Fibroblast of lung (primary cell): ENCODE measurements around the gene TSSC4. TPM values are rescaled to one million over a fixed set of nuclear protein-coding genes. Genes with fewer than 3 reads are reported as not detected.

Experiments
- DNase-seq, 2 donors: peaks; one replicate each; pipeline versions ENCODE4 v3.0.0 to v3.0.0-alpha.2; 2010; ENCODE audit warnings: low read depth in 2 of 2
- H2AFZ ChIP-seq: 2 replicates; pipeline ENCODE4 v1.5.1; 2012; ENCODE audit warnings: low read length, control low read depth, inconsistent platforms
- H3K27ac ChIP-seq: 2 replicates; pipeline ENCODE4 v1.5.1; 2011; ENCODE audit warnings: low read length, control low read depth; ENCODE audit not compliant: insufficient read depth
- H3K27me3 ChIP-seq: 2 replicates; pipeline ENCODE4 v1.5.1; 2011; ENCODE audit warnings: mild to moderate bottlenecking, low read length; ENCODE audit not compliant: control insufficient read depth, insufficient read depth
- H3K36me3 ChIP-seq: 2 replicates; pipeline ENCODE4 v1.5.1; 2011; ENCODE audit warnings: low read length; ENCODE audit not compliant: control insufficient read depth, insufficient read depth
- H3K4me1 ChIP-seq: 2 replicates; pipeline ENCODE4 v1.5.1; 2011; ENCODE audit warnings: low read length; ENCODE audit not compliant: control insufficient read depth, insufficient read depth; ENCODE audit errors: extremely low read depth
- H3K4me2 ChIP-seq: 2 replicates; pipeline ENCODE4 v1.5.1; 2011; ENCODE audit warnings: low read length, control low read depth; ENCODE audit not compliant: insufficient read depth; ENCODE audit errors: extremely low read depth
- H3K4me3 ChIP-seq, 4 experiments: fragments of 200-600 bp in 1 of 4; sonication (generic) in 1 of 4; replicated peaks in 1 of 4; 2 replicates each; pipeline ENCODE4 v1.5.1; 2011 to 2016; ENCODE audit warnings: low read length in 4 of 4, low read depth in 3 of 4, mild to moderate bottlenecking in 3 of 4, control low read depth in 2 of 4, inconsistent platforms in 1 of 4, mixed read lengths in 1 of 4; ENCODE audit not compliant: insufficient read depth in 1 of 4; ENCODE audit errors: control extremely low read depth in 1 of 4
- H3K79me2 ChIP-seq: 2 replicates; pipeline ENCODE4 v1.5.1; 2012; ENCODE audit warnings: mild to moderate bottlenecking, low read length, inconsistent platforms; ENCODE audit not compliant: control insufficient read depth, insufficient read depth
- H3K9ac ChIP-seq: 2 replicates; pipeline ENCODE4 v1.5.1; 2011; ENCODE audit warnings: mild to moderate bottlenecking, low read length, control low read depth; ENCODE audit not compliant: insufficient read depth
- H3K9me3 ChIP-seq: 2 replicates; pipeline ENCODE4 v1.5.1; 2012; ENCODE audit warnings: low read depth, low read length; ENCODE audit not compliant: control insufficient read depth, insufficient read depth
- H4K20me1 ChIP-seq: 2 replicates; pipeline ENCODE4 v1.5.1; 2011; ENCODE audit warnings: low read length; ENCODE audit not compliant: control insufficient read depth, insufficient read depth; ENCODE audit errors: extremely low read depth
- CTCF ChIP-seq, 2 donors: IDR thresholded peaks in 1 of 2; conservative IDR thresholded peaks in 1 of 2; 1 replicate in 1 of 2; 2 replicates in 1 of 2; pipeline ENCODE4 v1.5.1; 2011 to 2012; ENCODE audit warnings: low read length in 2 of 2, control low read depth in 1 of 2, inconsistent platforms in 1 of 2, low read depth in 1 of 2, mild to moderate bottlenecking in 1 of 2
- EZH2 ChIP-seq: IDR thresholded peaks from 2 replicates; pipeline ENCODE4 v1.5.1; 2012; ENCODE audit warnings: low read length, control low read depth, mild to moderate bottlenecking; ENCODE audit errors: missing control alignments
- polyA plus RNA-seq, 2 donors: library from polyadenylated mRNA; depleted of rRNA in 1 of 2; stranded (reverse) in 1 of 2; unstranded in 1 of 2; fragments of >200 nt; gene quantifications; 2 replicates each; pipeline ENCODE4 v1.2.1, GENCODE V29; 2011 to 2012; ENCODE audit warnings: missing spikeins in 1 of 2
- total RNA-seq: library from RNA; depleted of rRNA; stranded (reverse); fragments of >200 nt; gene quantifications from 2 replicates; pipeline ENCODE4 v1.2.1, GENCODE V29; 2014

Gene TSSC4
- total and polyA plus RNA-seq, 2 donors (not counting 1 experiment from before 2014, with no cell fraction given): 8.8 to 48.7 TPM

GRCh38 chr11:2382936-2383851 is 17.4 kb upstream of the TSSC4 start:
- H3K9ac ChIP-seq: peak overlapping the region; percentile 55
- H3K4me3 ChIP-seq: peak overlapping the region in 1 of 4 experiments; percentile 9
- H3K36me3 ChIP-seq: peaks cover 21% of the 10 kb centered on the region
- H3K79me2 ChIP-seq: peaks cover 97% of the 10 kb centered on the region
- no peak for TF ChIP-seq EZH2
- no peak for TF ChIP-seq CTCF (conservative IDR thresholded peaks at IDR 0.05 in 1 of 2, IDR thresholded peaks at IDR 0.05 in 1 of 2; ENCODE audit: low read depth in 1 of 2, low read length in 2 of 2)
- H3K9me3 ChIP-seq: no peaks in the 10 kb centered on the region
- H3K4me1 ChIP-seq: peaks cover 62% of the 10 kb centered on the region
- H3K27me3 ChIP-seq: no peaks in the 10 kb centered on the region
- H3K27ac ChIP-seq: peak overlapping the region; percentile 87
- H2AFZ ChIP-seq: no peak overlapping the region
- peak overlapping the region; percentile 71 for H3K4me2 ChIP-seq
- H4K20me1 ChIP-seq: peaks cover 5% of the 10 kb centered on the region
- DNase-seq: peak in 1 of 2 donors; percentile 49

GRCh38 chr11:2383852-2384804 is 16.4 kb upstream of the TSSC4 start:
- Histone ChIP-seq H2AFZ (no peak overlapping the region), H3K36me3 (peaks cover 23% of the 10 kb centered on the region), H4K20me1 (peaks cover 5% of the 10 kb centered on the region), H3K27ac (peak overlapping the region; percentile 87), H3K4me1 (peaks cover 69% of the 10 kb centered on the region), H3K4me3 (peak overlapping the region in 1 of 4 experiments; percentile 7), H3K4me2 (no peak overlapping the region), H3K27me3 (no peaks in the 10 kb centered on the region), H3K9me3 (no peaks in the 10 kb centered on the region), H3K79me2 (peaks cover 97% of the 10 kb centered on the region), H3K9ac (no peak overlapping the region)
- no peak for DNase-seq
- TF ChIP-seq EZH2 (no peak), CTCF (conservative IDR thresholded peaks at IDR 0.05 in 1 of 2, IDR thresholded peaks at IDR 0.05 in 1 of 2; ENCODE audit: low read depth in 1 of 2, low read length in 2 of 2) (no peak)
